Measurements from ENCODE around the gene ETS2.

Gene ETS2

GRCh38 chr21:38804030-38804788 lies 1.5 kb upstream of the ETS2 start:
- peaks cover 34% of the 10 kb centered on the region for H3K4me1 Mint-ChIP-seq

GRCh38 chr21:38804789-38805327 lies 871 bp upstream of the ETS2 start:
- Mint-ChIP-seq H3K9me3 (peaks cover 0 to 5% of the 10 kb centered on the region in 2 donors), H3K27ac (peak overlapping the region; percentile 98 to 99), H3K27me3 (peaks cover 7% of the 10 kb centered on the region), H3K4me3 (peak overlapping the region; percentile 97 to 98), H3K4me1 (peaks cover 36% of the 10 kb centered on the region)
- DNase-seq = peak in 1 of 2 donors; percentile 54
- peak; percentile 68 for ATAC-seq

More at GRCh38 chr21:38804030-38804788, 1.5 kb upstream of the ETS2 start:
- peaks cover 7% of the 10 kb centered on the region for H3K27me3 Mint-ChIP-seq
- peaks cover 0 to 5% of the 10 kb centered on the region in 2 donors for H3K9me3 Mint-ChIP-seq
- ATAC-seq = peak; percentile 31
- H3K27ac Mint-ChIP-seq = peak overlapping the region in 1 of 2 donors; percentile 99
- H3K4me3 Mint-ChIP-seq = peak overlapping the region; percentile 97 to 98
- peak in 1 of 2 donors; percentile 13 for DNase-seq

- Mint-ChIP-seq H3K4me3 (peak overlapping the region; percentile 97 to 98), H3K27me3 (no peaks in the 10 kb centered on the region), H3K4me1 (peaks cover 46% of the 10 kb centered on the region), H3K9me3 (peaks cover 0 to 5% of the 10 kb centered on the region in 2 donors), H3K27ac (peak overlapping the region; percentile 96 to 97)
- DNase-seq (peak; percentile 52 to 58), ATAC-seq (peak; percentile 63)
Observed at GRCh38 chr21:38806153-38806941, 618 bp downstream of the ETS2 start.

- peaks cover 46% of the 10 kb centered on the region for H3K4me1 Mint-ChIP-seq
- peak overlapping the region; percentile 97 to 98 for H3K4me3 Mint-ChIP-seq
- DNase-seq (no peak), ATAC-seq (no peak)
- H3K9me3 Mint-ChIP-seq = peaks cover 0 to 5% of the 10 kb centered on the region in 2 donors
- H3K27me3 Mint-ChIP-seq = no peaks in the 10 kb centered on the region
- peak overlapping the region; percentile 96 to 97 for H3K27ac Mint-ChIP-seq
Observed at GRCh38 chr21:38806942-38807284, 1.2 kb downstream of the ETS2 start.

- Mint-ChIP-seq H3K4me3 (peak overlapping the region; percentile 97 to 98), H3K4me1 (peaks cover 46% of the 10 kb centered on the region), H3K27me3 (no peaks in the 10 kb centered on the region), H3K27ac (no peak overlapping the region), H3K9me3 (peaks cover 0 to 5% of the 10 kb centered on the region in 2 donors)
- DNase-seq = no peak
- ATAC-seq = no peak
Observed at GRCh38 chr21:38807441-38807871, 1.7 kb downstream of the ETS2 start.

- Mint-ChIP-seq H3K4me1 (peaks cover 45% of the 10 kb centered on the region), H3K4me3 (peak overlapping the region; percentile 97 to 98), H3K9me3 (peaks cover 0 to 5% of the 10 kb centered on the region in 2 donors), H3K27ac (peak overlapping the region in 1 of 2 donors; percentile 29), H3K27me3 (no peaks in the 10 kb centered on the region)
- ATAC-seq (no peak), DNase-seq (no peak)
Observed at GRCh38 chr21:38807986-38808385, 2.3 kb downstream of the ETS2 start.

GRCh38 chr21:38809198-38809878 lies 3.6 kb downstream of the ETS2 start:
- DNase-seq (no peak), ATAC-seq (no peak)
- Mint-ChIP-seq H3K4me3 (no peak overlapping the region), H3K27ac (peak overlapping the region; percentile 58 to 67), H3K9me3 (peaks cover 0 to 5% of the 10 kb centered on the region in 2 donors), H3K27me3 (no peaks in the 10 kb centered on the region), H3K4me1 (peaks cover 40% of the 10 kb centered on the region)

GRCh38 chr21:38810034-38810825 lies 4.5 kb downstream of the ETS2 start:
- ATAC-seq = no peak
- peaks cover 0 to 5% of the 10 kb centered on the region in 2 donors for H3K9me3 Mint-ChIP-seq
- H3K4me3 Mint-ChIP-seq = no peak overlapping the region
- DNase-seq = no peak
- H3K4me1 Mint-ChIP-seq = peaks cover 38% of the 10 kb centered on the region
- no peaks in the 10 kb centered on the region for H3K27me3 Mint-ChIP-seq
- H3K27ac Mint-ChIP-seq = no peak overlapping the region

- peak overlapping the region in 1 of 2 donors; percentile 42 for H3K27ac Mint-ChIP-seq
- no peak for ATAC-seq
- no peak overlapping the region for H3K4me3 Mint-ChIP-seq
- no peaks in the 10 kb centered on the region for H3K27me3 Mint-ChIP-seq
- peaks cover 0 to 5% of the 10 kb centered on the region in 2 donors for H3K9me3 Mint-ChIP-seq
- H3K4me1 Mint-ChIP-seq = peaks cover 38% of the 10 kb centered on the region
- no peak for DNase-seq
Observed at GRCh38 chr21:38810826-38811164, 5.1 kb downstream of the ETS2 start.

- H3K27ac Mint-ChIP-seq = no peak overlapping the region
- no peak for ATAC-seq
- H3K27me3 Mint-ChIP-seq = no peaks in the 10 kb centered on the region
- no peak for DNase-seq
- H3K4me3 Mint-ChIP-seq = no peak overlapping the region
- peaks cover 38% of the 10 kb centered on the region for H3K4me1 Mint-ChIP-seq
- H3K9me3 Mint-ChIP-seq = peaks cover 0 to 5% of the 10 kb centered on the region in 2 donors
Observed at GRCh38 chr21:38811257-38811656, 5.5 kb downstream of the ETS2 start.

GRCh38 chr21:38813143-38813542 lies 7.4 kb downstream of the ETS2 start:
- Mint-ChIP-seq H3K27ac (peak overlapping the region in 1 of 2 donors; percentile 27), H3K4me1 (peaks cover 29% of the 10 kb centered on the region), H3K27me3 (no peaks in the 10 kb centered on the region), H3K4me3 (no peak overlapping the region), H3K9me3 (peaks cover 0 to 5% of the 10 kb centered on the region in 2 donors)
- no peak for ATAC-seq
- no peak for DNase-seq

GRCh38 chr21:38813547-38813946 lies 7.8 kb downstream of the ETS2 start:
- no peak overlapping the region for H3K4me3 Mint-ChIP-seq
- no peak for ATAC-seq
- peaks cover 25% of the 10 kb centered on the region for H3K4me1 Mint-ChIP-seq
- H3K27ac Mint-ChIP-seq = no peak overlapping the region
- H3K9me3 Mint-ChIP-seq = peaks cover 0 to under 1% of the 10 kb centered on the region in 2 donors
- DNase-seq = no peak
- H3K27me3 Mint-ChIP-seq = no peaks in the 10 kb centered on the region

- DNase-seq (no peak), ATAC-seq (no peak)
- Mint-ChIP-seq H3K4me3 (no peak overlapping the region), H3K4me1 (peaks cover 18% of the 10 kb centered on the region), H3K27ac (peak overlapping the region in 1 of 2 donors; percentile 63), H3K27me3 (no peaks in the 10 kb centered on the region), H3K9me3 (no peaks in the 10 kb centered on the region)
Observed at GRCh38 chr21:38814126-38815059, 8.7 kb downstream of the ETS2 start.

- no peak for DNase-seq
- Mint-ChIP-seq H3K4me3 (no peak overlapping the region), H3K27me3 (no peaks in the 10 kb centered on the region), H3K9me3 (no peaks in the 10 kb centered on the region), H3K27ac (no peak overlapping the region), H3K4me1 (peaks cover 14% of the 10 kb centered on the region)
- no peak for ATAC-seq
Observed at GRCh38 chr21:38815060-38815405, 9.3 kb downstream of the ETS2 start.

All from stimulated activated naive CD8-positive, alpha-beta T cell treated with anti-CD3 and anti-CD28 coated beads, Interleukin-15, amount 100 ng/mL, for 72 hours (primary cell).